Stimulated activated CD8-positive, alpha-beta memory T cell treated with anti-CD3 and anti-CD28 coated beads, Interleukin-15, amount 100 ng/mL, for 1 hour (primary cell): ENCODE results near the gene SYN1.
A peak's percentile ranks its signal among the peaks of the same experiment; 100 is the strongest.

Experiments
- DNase-seq: peaks from one replicate; pipeline ENCODE4 v3.0.0-alpha.2; 2020; ENCODE audit warnings: low read depth

SYN1 gene

GRCh38 chrX:47572773-47573340, 46.8 kb downstream of the SYN1 start:
- DNase-seq = no peak

GRCh38 chrX:47571896-47572295, 47.8 kb downstream of the SYN1 start:
- DNase-seq = no peak

GRCh38 chrX:47571215-47571614, 48.4 kb downstream of the SYN1 start:
- DNase-seq = no peak

- DNase-seq = no peak
Measured at GRCh38 chrX:47570794-47571193, 48.9 kb downstream of the SYN1 start.

- DNase-seq = no peak
Measured at GRCh38 chrX:47568656-47569295, 50.9 kb downstream of the SYN1 start.

- no peak for DNase-seq
Measured at GRCh38 chrX:47566841-47567240, 52.8 kb downstream of the SYN1 start.

GRCh38 chrX:47564438-47565085, 55.1 kb downstream of the SYN1 start:
- no peak for DNase-seq

GRCh38 chrX:47563801-47564315, 55.8 kb downstream of the SYN1 start:
- no peak for DNase-seq

GRCh38 chrX:47562615-47563243, 56.9 kb downstream of the SYN1 start:
- DNase-seq = no peak

GRCh38 chrX:47561659-47562151, 58.0 kb downstream of the SYN1 start:
- DNase-seq = no peak

GRCh38 chrX:47560934-47561658, 58.6 kb downstream of the SYN1 start, which contains the start of gene ARAF:
Gene ARAF (plus strand): TSS chrX:47561205. CDS start chrX:47562968, 1,763 bp downstream.
- peak; percentile 80 for DNase-seq

- DNase-seq = no peak
Measured at GRCh38 chrX:47560179-47560933, 59.3 kb downstream of the SYN1 start.

GRCh38 chrX:47558436-47558835, 61.2 kb downstream of the SYN1 start:
- DNase-seq = no peak

- DNase-seq = peak; percentile 67
Measured at GRCh38 chrX:47556045-47556623, 63.5 kb downstream of the SYN1 start.

GRCh38 chrX:47543496-47543895, 76.2 kb downstream of the SYN1 start:
- no peak for DNase-seq

GRCh38 chrX:47540754-47541538, 78.7 kb downstream of the SYN1 start:
- no peak for DNase-seq

GRCh38 chrX:47539860-47540259, 79.8 kb downstream of the SYN1 start:
- no peak for DNase-seq

GRCh38 chrX:47530049-47530448, 89.6 kb downstream of the SYN1 start:
- no peak for DNase-seq

- DNase-seq = no peak
Measured at GRCh38 chrX:47529548-47529947, 90.1 kb downstream of the SYN1 start.

GRCh38 chrX:47523713-47524166, 95.9 kb downstream of the SYN1 start:
- no peak for DNase-seq
